Rectal smooth muscle tissue (tissue), 1 donor: ENCODE results near the gene QARS1.

Experiments
- H3K27ac ChIP-seq: one replicate; pipeline ENCODE4 v1.7.0; 2013; ENCODE audit warnings: low read depth, low read length, inconsistent platforms
- H3K27me3 ChIP-seq: one replicate; pipeline ENCODE4 v1.7.0; 2013; ENCODE audit warnings: low read length; ENCODE audit not compliant: control insufficient read depth, insufficient read depth
- H3K36me3 ChIP-seq: one replicate; pipeline ENCODE4 v1.7.0; 2013; ENCODE audit warnings: low read length; ENCODE audit not compliant: control insufficient read depth, insufficient read depth
- H3K4me1 ChIP-seq: one replicate; pipeline ENCODE4 v1.7.0; 2013; ENCODE audit warnings: low read length; ENCODE audit not compliant: control insufficient read depth, insufficient read depth
- H3K4me3 ChIP-seq: one replicate; pipeline ENCODE4 v1.7.0; 2013; ENCODE audit warnings: low read length
- H3K9ac ChIP-seq: one replicate; pipeline ENCODE4 v1.7.0; 2013; ENCODE audit warnings: low read length

QARS1 gene

DNA sequence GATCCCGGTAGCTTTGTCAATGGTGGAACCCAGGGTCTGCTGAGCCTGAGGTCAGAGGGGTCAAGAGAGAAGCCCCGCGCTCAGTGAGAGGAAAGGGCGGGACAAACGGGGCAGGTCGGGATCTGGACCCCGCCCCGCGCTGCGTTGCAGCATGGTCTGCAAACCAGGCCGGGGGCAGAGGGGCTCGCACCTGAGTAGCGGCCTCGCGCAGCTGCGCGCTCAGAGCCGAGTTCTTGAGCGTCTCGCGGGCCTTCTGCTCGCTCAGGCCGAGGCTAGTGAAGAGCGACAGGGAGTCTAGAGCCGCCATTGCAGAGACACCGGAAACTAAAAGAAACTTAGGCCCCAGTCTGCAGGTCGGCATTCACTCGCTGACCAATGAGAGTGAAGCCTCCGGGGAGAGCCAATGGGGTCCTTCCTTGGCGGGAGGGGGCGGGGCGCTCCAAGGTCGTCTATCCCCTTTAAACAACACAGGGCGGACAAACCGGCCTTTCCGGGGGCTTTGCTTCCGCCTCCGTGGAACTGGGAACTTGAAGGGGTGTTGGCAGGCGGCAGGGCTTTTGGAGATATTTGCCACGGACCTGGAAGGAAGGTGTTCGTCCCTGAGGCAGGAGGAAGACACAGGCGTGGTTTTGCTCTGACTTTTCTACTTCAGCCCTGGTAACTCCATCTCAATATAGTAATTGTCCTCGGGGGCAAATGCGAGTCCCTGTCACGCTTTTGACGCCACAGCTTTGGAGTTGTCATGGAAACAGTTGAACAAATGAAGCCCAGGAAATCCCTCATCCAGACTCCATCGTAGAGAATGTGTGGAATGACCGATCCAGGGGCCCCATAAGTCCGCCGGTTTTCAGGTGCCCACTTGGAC lies at the start of gene QARS1:
Gene QARS1, minus strand, starts transcription at position 331 of the 865 bp plus-strand sequence. Its CDS starts 24 bp downstream, at position 307.
- peak within 1 kb of the TSS; percentile 77 for H3K9ac ChIP-seq
- no peaks in the 10 kb centered on the region for H3K27me3 ChIP-seq
- H3K36me3 ChIP-seq = peaks cover 32% of the 10 kb centered on the region
- peak within 1 kb of the TSS; percentile 79 for H3K4me3 ChIP-seq
- peak within 1 kb of the TSS; percentile 85 for H3K27ac ChIP-seq
- H3K4me1 ChIP-seq = peaks cover 7% of the 10 kb centered on the region

DNA sequence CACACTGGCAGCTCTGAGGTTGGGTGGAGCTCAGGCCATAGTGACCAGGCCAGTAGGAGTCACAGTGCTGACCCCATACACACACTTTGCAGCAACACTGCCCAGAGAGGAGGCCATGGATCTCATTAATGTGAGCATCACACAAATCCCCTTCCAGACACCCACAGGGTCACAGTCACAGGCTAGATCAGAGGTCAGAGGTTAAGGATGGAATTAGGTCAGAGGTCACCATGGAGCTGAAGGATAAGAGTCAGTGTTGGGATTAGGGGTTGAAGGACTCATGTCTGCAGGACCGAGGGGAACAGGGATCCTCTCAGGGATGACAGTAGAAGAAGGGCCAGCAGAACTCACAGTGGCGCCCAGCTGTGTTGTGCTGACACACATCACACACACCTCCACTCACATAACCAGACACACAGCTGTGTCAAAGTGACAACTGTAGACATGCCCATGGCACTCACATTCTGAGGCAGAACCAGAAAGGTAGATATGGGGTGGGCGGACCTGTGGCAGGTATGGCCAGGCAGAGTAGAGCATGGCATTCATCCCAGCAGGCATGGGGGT lies 48.9 kb upstream of the QARS1 start:
- no peak overlapping the region for H3K9ac ChIP-seq
- no peaks in the 10 kb centered on the region for H3K36me3 ChIP-seq
- no peak overlapping the region for H3K4me3 ChIP-seq
- no peaks in the 10 kb centered on the region for H3K4me1 ChIP-seq
- no peak overlapping the region for H3K27ac ChIP-seq
- H3K27me3 ChIP-seq = no peaks in the 10 kb centered on the region

DNA sequence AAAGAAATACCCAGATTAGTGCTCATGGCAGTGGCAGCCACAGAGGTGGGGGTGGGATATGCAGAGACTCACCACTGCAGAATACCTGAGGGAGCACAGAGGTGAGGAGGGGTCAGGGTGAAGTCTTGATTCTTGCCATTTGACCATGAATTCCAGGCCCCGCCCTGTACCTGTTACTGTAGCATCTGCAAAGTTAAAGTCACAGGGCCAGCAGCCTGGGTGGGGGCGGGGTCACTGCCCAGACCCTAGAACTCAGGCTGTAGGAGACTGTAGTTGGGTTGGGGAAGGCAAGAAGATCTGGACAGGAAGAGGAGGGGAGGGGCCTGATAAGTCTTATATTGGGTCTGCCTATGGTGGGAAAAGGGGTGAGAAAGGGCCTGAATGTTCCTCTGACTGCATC lies 47.1 kb upstream of the QARS1 start:
- Histone ChIP-seq H3K4me1 (no peaks in the 10 kb centered on the region), H3K36me3 (no peaks in the 10 kb centered on the region), H3K9ac (no peak overlapping the region), H3K27me3 (no peaks in the 10 kb centered on the region), H3K27ac (no peak overlapping the region), H3K4me3 (no peak overlapping the region)

DNA sequence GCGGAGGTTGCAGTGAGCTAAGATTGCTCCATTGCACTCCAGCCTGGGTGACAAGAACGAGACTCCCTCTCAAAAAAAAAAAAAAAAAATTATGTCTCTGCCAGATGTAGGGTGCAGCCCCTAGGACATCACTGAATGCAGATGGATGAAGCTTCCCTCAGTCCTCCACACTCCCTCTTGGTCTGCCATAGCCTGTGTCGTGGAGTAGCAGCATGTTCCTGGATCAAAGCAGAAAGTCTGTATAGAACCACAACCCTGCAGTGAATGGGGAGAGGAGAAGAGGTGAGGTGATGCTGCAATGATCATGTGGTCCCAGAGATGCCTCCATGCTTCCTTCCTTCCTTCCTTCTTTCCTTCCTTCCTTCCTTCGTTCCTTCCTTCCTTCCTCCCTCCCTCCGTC lies 43.6 kb upstream of the QARS1 start:
- no peaks in the 10 kb centered on the region for H3K27me3 ChIP-seq
- H3K9ac ChIP-seq = no peak overlapping the region
- H3K36me3 ChIP-seq = no peaks in the 10 kb centered on the region
- H3K4me1 ChIP-seq = no peaks in the 10 kb centered on the region
- no peak overlapping the region for H3K27ac ChIP-seq
- no peak overlapping the region for H3K4me3 ChIP-seq

DNA sequence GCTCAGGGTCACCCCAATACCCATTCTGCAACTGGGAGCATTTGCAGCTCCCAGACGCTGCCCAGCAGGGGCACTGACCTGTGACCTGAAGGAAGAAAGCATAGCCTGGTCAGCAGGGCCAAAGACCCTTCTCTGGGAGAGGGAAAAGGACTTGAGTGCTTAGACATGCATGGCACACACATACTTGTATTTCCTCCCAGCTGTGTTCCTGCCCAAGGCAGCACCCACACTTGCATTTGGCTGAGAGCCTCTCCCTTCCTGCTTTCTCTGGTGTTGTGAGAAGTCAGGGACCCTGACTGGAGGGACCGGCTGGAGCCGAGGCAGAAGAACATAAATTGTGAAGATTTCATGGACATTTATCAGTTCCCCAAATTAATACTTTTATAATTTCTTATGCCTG lies 35.5 kb upstream of the QARS1 start:
- H3K4me1 ChIP-seq = no peaks in the 10 kb centered on the region
- H3K9ac ChIP-seq = no peak overlapping the region
- H3K4me3 ChIP-seq = no peak overlapping the region
- H3K27me3 ChIP-seq = no peaks in the 10 kb centered on the region
- H3K36me3 ChIP-seq = no peaks in the 10 kb centered on the region
- H3K27ac ChIP-seq = no peak overlapping the region

DNA sequence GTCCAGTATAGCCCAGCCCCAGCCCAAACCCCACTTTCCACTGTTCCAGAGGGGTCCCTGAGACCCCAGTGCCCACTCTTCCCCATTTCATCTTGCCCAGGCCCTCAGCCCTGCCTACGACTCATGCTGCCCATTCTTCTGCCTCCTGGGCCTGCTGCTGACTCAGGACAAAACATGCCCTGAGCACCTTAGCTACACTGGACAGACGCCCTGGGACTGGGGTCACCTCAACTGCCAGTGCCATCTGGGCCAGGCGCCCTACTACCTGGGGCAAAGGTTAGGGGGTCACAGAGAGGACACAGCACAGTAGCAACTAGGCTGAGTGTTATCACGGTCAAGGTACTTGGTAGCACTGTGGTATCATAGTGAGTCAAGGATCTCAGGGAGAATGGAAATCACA lies 30.9 kb upstream of the QARS1 start:
- no peak overlapping the region for H3K27ac ChIP-seq
- H3K27me3 ChIP-seq = no peaks in the 10 kb centered on the region
- H3K4me3 ChIP-seq = no peak overlapping the region
- no peak overlapping the region for H3K9ac ChIP-seq
- H3K4me1 ChIP-seq = peaks cover 12% of the 10 kb centered on the region
- peaks cover 2% of the 10 kb centered on the region for H3K36me3 ChIP-seq

DNA sequence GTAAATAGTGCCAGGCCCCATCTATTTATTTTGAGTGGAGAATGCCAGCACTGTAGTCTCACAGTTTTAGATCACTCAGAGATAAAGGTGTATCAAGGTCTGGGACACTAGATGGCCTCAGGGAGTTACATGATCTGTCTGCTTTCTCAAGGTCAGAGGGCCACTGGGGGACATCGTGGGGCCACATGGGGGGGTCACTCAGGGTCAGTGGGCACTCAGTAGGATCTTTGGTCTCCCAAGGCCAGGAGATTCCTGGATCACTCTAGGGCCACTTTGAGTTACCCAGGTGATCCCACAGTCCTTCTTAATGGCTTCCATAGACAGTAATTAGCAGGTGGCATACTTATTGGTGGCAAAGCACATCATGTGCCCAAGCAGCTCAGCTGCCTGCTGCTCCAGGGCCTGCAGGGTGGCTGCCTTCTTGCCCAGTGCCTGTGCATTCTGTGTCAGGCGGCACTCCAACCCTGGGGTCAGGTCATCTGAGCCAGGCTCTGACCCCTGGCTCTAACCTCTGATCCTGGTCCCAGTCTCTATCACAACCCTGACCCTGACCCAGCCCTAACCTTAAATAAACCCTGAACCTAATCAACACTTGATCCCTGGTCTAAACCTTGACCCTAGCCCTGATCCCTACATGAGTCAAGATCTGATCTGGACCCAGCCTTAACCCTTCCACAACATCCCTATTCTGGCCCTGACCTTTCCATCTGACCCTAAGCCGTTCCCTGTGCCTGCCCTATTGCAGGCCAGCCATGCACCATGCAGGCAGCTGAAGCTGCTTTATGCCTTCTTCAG lies 30.1 kb upstream of the QARS1 start:
- no peak overlapping the region for H3K27ac ChIP-seq

DNA sequence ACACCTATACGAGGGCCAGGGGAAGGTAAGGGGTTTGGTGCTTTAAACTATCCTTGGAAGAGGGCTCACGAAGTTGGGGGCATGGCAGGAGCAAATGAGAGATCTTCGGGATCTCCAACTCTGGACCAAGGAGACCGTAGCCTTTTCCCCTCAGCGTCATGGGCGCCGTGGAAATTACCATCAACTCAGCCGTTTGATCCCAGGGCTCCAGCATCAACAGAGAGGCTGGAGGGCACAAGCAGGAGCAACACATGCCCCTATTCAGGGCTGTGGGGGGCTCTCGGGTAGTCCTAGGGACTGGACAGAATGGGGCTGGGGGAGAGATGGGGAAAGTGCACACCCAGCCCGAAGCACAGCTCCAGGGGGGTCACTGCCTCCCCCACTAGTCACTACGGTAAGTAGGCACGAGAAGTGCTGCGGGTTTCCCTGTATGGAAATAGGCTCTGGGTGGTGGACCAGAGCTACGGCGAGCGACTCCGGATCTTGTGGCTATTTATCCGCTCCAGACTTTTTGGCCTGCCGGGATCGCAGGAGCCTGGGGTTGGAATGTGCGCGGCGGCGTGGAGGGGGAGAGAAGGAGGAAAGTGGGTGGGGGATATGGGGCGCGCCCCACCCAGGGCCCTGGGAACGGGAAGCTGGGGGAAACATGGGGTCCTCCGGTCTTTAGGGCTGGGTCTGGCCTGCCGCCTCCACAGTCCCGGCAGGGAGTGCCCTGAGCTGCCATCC lies 28.8 kb upstream of the QARS1 start:
- peaks cover 2% of the 10 kb centered on the region for H3K36me3 ChIP-seq
- peak overlapping the region; percentile 88 for H3K4me3 ChIP-seq
- H3K27ac ChIP-seq = peak overlapping the region; percentile 91
- peak overlapping the region; percentile 32 for H3K9ac ChIP-seq
- peaks cover 12% of the 10 kb centered on the region for H3K4me1 ChIP-seq
- H3K27me3 ChIP-seq = no peaks in the 10 kb centered on the region

More for the DNA sequence above, 30.1 kb upstream of the QARS1 start:
- H3K27me3 ChIP-seq = no peaks in the 10 kb centered on the region
- no peak overlapping the region for H3K9ac ChIP-seq
- H3K4me1 ChIP-seq = peaks cover 12% of the 10 kb centered on the region
- H3K36me3 ChIP-seq = peaks cover 2% of the 10 kb centered on the region
- H3K4me3 ChIP-seq = no peak overlapping the region

DNA sequence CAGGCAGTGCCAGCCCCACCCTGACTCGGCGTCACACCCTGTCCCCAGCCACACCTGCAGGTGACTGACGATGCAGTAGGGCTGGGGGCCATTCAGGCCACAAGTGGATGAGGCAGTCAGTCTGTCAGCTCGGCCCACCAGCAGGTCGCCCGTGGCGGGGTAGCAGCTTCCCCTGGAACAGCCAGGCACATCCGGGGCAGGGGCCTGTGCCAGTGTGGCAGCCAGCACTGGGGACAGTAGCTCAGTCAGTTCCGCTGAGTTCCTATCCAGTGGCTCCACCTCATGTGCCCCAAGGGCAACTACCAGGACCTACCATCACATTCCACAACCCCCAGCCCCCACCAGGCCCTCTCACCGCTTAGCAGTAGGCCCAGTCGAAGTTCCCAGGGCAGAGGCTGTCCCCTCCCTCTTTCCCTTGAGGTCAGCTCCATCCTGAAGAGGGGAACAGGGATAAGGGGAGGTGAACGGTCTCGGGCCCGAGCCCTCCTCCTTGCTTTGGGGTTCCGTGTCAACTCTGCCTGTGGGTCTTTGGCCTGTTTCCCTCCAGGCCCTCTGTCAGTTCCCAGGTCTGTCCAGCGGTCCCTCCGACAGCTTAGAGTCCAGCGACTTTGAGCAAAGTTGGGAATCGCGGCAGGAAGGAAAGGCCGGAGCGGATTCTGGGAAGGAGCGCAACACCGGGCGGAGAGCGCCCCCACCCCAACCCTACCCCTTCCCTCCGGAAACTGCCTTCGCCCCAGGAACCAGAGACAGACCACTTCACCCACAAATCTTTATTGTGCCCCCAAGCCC lies 28.1 kb upstream of the QARS1 start, which contains the start of gene LAMB2:
Gene LAMB2, minus strand, starts transcription at position 614 of the 789 bp plus-strand sequence. Its CDS starts 183 bp downstream, at position 431.
- peak within 1 kb of the TSS; percentile 88 for H3K4me3 ChIP-seq
- peak within 1 kb of the TSS; percentile 41 for H3K9ac ChIP-seq
- peaks cover 2% of the 10 kb centered on the region for H3K36me3 ChIP-seq
- peak within 1 kb of the TSS; percentile 91 for H3K27ac ChIP-seq
- H3K27me3 ChIP-seq = no peaks in the 10 kb centered on the region
- peaks cover 12% of the 10 kb centered on the region for H3K4me1 ChIP-seq

DNA sequence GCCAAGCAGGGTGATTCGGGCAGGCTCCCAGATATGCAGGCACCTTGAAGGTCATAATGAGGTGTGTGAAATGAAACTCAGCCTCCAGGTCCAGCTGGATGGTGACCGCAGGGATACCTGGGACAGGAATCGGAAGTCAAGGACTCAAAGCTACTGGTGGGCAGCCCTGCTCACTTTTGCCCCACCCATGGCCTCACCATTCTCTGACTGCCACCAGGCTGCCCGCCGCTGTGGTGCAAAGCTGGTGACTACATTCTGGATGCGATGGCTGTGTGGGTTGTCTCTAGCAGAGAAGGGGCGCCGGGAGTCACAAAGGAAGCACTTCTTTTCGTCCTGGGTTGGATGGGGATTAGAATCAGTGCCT lies 27.5 kb upstream of the QARS1 start:
- Histone ChIP-seq H3K36me3 (peaks cover 2% of the 10 kb centered on the region), H3K4me1 (peaks cover 12% of the 10 kb centered on the region), H3K4me3 (peak overlapping the region; percentile 88), H3K9ac (peak overlapping the region; percentile 41), H3K27ac (peak overlapping the region; percentile 91), H3K27me3 (no peaks in the 10 kb centered on the region)

DNA sequence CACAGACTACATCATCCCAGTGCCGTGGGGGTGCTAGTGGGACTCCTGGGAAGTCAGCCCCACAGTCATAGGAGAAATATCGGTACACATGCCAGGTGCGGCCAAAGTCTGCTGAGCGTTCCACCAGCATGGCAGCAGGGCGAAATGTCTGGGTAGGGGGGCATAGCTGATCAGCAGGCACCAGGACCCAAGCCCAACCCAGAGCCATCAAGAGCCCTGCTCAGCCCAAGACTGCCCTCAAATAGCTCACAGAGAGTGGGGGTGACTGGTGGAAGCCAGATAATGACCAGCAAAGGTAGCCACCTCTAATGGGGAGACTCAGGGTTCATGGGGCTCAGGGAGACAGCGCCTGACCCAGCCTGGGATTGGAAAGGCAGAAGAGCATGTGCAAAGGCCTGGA lies 27.0 kb upstream of the QARS1 start:
- peaks cover 2% of the 10 kb centered on the region for H3K36me3 ChIP-seq
- H3K4me3 ChIP-seq = peak overlapping the region; percentile 88
- no peak overlapping the region for H3K27ac ChIP-seq
- H3K9ac ChIP-seq = no peak overlapping the region
- no peaks in the 10 kb centered on the region for H3K27me3 ChIP-seq
- H3K4me1 ChIP-seq = peaks cover 12% of the 10 kb centered on the region
